ELF-1 (cell line): ENCODE results near the gene SOCS6.
"Not testable (repeated sequence)": the region's sequence is repeated elsewhere in the genome, so short reads cannot be mapped to it uniquely, and the experiment has no call there.

Experiments used
- DNase-seq: peaks from one replicate; pipeline ENCODE4 v3.0.0-alpha.2; 2016; ENCODE audit warnings: low read depth, low spot score

SOCS6 gene

GRCh38 chr18:70288851-70289328, at the start of gene SOCS6:
SOCS6 (plus strand) TSS chr18:70289045; CDS start chr18:70324669, 35,624 bp downstream.
- DNase-seq: peak; percentile 61

- DNase-seq: no peak
These were observed 45.5 kb upstream of the SOCS6 start for GRCh38 chr18:70243131-70243929.

- no peak for DNase-seq
These were observed 42.8 kb upstream of the SOCS6 start for GRCh38 chr18:70246061-70246466.

- no peak for DNase-seq
These were observed 39.7 kb upstream of the SOCS6 start for GRCh38 chr18:70249118-70249517.

- not testable (repeated sequence) for DNase-seq
These were observed 39.0 kb upstream of the SOCS6 start for GRCh38 chr18:70249861-70250260.

GRCh38 chr18:70250781-70251180, 38.1 kb upstream of the SOCS6 start:
- no peak for DNase-seq

GRCh38 chr18:70256184-70256583, 32.7 kb upstream of the SOCS6 start:
- DNase-seq: no peak

- DNase-seq: no peak
These were observed 31.9 kb upstream of the SOCS6 start for GRCh38 chr18:70256994-70257393.

- DNase-seq: no peak
These were observed 30.6 kb upstream of the SOCS6 start for GRCh38 chr18:70258243-70258642.

GRCh38 chr18:70260683-70261082, 28.2 kb upstream of the SOCS6 start:
- DNase-seq: no peak

GRCh38 chr18:70261141-70261788, 27.6 kb upstream of the SOCS6 start:
- no peak for DNase-seq

- no peak for DNase-seq
These were observed 25.5 kb upstream of the SOCS6 start for GRCh38 chr18:70263336-70263735.

- DNase-seq: no peak
These were observed 17.1 kb upstream of the SOCS6 start for GRCh38 chr18:70271742-70272141.

- no peak for DNase-seq
These were observed 15.8 kb upstream of the SOCS6 start for GRCh38 chr18:70273021-70273420.

- peak; percentile 83 for DNase-seq
These were observed 12.2 kb upstream of the SOCS6 start for GRCh38 chr18:70276416-70277191.

- no peak for DNase-seq
These were observed 9.4 kb upstream of the SOCS6 start for GRCh38 chr18:70279470-70279869.

GRCh38 chr18:70280007-70280925, 8.6 kb upstream of the SOCS6 start:
- no peak for DNase-seq

- DNase-seq: no peak
These were observed 3.7 kb upstream of the SOCS6 start for GRCh38 chr18:70284976-70285620.

GRCh38 chr18:70287731-70288130, 1.1 kb upstream of the SOCS6 start:
- no peak for DNase-seq

GRCh38 chr18:70288171-70288850, 534 bp upstream of the SOCS6 start:
- peak; percentile 36 for DNase-seq
